ENCODE results near the gene SERPINB13.
"Not testable (repeated sequence)": the region's sequence is repeated elsewhere in the genome, so short reads cannot be mapped to it uniquely, and the experiment has no call there.

Gene SERPINB13

DNA sequence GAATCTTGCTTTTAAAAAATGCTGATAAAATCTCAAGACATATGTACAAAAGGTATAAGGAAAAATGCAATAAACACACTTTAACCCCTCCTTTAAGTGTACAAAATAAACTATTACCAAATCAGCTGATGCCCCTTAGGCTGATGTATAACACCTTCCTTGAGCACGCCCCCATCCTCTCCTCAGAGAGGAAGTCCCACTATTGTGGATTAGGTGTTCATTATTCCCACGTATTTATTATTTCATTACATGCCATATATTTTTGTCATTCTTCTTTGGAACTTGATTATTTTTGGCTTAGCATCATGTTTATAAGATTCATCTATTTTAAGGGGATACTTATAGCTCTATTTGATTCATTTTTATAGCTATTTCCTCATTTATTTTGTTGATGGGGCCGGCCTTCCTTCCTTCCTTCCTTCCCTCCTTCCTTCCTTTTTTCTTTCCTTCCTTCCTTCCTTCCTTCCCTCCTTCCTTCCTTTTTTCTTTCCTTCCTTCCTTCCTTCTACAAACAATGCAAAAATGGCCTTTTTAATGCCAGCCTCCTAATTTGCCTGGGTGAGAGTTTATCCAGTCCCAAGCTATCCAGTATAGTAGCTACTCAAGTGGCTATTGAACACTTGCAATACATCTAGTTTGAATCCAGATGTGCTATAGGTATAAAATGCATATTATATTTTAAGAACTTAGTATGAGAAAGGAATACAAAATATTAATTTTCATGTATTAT is 4.0 kb downstream of the SERPINB13 start:
- no peak for DNase-seq (ENCODE audit: low read depth in 2 of 2)

DNA sequence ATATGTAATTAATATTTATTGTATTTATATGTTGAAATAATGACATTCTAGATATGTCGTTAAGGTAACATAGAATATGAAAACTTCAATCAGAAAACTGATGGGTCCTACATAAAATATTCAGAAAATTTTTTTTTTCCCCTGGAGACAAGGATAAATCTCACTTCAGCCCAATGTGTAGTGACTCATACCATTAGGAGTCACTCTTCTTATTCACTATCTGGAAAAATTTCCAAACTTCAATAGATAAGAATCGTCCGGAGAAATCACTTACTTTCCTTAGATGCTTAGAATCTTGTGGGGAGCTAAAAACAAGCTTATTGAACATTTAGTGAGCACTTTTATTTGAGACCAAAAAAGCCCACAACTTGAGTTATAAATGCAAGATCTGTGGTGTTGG is 4.6 kb downstream of the SERPINB13 start:
- no peak for DNase-seq (ENCODE audit: low read depth in 2 of 2)

DNA sequence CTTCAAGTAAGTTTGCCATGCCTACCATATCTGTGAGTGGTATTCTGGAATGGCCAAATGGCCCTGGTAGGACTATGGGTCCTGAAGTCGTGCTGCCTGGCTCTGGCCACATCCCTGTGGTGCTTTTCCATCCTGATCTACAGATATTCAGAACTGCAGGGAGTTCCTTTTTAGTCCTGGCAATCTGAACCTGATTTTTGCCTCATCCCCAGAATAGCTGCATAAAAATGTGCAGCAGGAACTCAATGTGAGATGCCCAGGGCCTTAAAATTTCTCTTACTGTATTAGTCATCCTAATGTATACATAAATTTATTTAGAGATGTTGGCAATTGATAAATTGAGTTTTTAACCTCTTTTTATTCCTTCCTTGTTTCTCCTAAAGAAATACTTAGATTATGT is 5.3 kb downstream of the SERPINB13 start:
- DNase-seq (ENCODE audit: low read depth in 2 of 2): no peak

DNA sequence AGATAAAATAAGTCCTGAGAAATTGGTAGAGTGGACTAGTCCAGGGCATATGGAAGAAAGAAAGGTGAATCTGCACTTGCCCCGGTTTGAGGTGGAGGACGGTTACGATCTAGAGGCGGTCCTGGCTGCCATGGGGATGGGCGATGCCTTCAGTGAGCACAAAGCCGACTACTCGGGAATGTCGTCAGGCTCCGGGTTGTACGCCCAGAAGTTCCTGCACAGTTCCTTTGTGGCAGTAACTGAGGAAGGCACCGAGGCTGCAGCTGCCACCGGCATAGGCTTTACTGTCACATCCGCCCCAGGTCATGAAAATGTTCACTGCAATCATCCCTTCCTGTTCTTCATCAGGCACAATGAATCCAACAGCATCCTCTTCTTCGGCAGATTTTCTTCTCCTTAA is 9.8 kb downstream of the SERPINB13 start:
- no peak for DNase-seq (ENCODE audit: low read depth in 2 of 2)

DNA sequence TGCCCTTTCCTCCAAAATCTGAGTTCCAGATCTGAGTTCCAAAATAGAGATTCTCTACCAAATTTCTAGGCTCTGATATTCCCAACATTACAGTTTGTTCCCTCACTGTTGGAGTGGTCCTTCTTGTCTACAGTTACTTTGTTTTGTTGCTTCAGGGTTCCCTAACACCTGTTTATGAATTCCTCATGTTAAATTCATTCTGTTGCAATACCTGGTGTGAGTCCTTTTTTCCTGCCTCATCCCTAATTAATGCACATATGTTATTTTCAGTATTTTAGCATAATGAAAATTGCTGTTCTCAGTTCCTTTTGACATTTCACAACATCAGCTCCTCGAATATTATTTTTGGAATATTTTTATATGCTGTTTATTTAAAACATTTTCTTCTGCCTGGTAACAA is 16.2 kb downstream of the SERPINB13 start:
- no peak for DNase-seq (ENCODE audit: low read depth in 2 of 2)

DNA sequence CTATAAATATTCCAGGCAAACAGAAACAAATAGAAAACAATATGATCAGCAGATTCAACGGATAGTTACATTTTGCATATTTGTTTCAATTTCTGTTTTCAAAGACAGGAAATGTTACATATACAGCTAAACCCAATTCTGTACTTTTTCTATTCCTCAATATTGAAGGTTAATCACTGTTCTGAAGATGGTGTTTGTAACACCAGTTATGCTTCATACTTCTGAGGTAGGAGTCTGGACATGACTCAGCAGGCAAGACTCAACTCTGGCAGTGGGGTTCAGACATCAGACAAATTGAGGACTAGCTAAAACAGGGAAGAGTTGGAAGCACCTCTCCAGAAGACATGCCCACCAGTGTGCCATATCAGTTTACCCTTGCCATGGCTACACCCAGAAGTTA is 16.6 kb downstream of the SERPINB13 start:
- no peak for DNase-seq (ENCODE audit: low read depth in 2 of 2)

DNA sequence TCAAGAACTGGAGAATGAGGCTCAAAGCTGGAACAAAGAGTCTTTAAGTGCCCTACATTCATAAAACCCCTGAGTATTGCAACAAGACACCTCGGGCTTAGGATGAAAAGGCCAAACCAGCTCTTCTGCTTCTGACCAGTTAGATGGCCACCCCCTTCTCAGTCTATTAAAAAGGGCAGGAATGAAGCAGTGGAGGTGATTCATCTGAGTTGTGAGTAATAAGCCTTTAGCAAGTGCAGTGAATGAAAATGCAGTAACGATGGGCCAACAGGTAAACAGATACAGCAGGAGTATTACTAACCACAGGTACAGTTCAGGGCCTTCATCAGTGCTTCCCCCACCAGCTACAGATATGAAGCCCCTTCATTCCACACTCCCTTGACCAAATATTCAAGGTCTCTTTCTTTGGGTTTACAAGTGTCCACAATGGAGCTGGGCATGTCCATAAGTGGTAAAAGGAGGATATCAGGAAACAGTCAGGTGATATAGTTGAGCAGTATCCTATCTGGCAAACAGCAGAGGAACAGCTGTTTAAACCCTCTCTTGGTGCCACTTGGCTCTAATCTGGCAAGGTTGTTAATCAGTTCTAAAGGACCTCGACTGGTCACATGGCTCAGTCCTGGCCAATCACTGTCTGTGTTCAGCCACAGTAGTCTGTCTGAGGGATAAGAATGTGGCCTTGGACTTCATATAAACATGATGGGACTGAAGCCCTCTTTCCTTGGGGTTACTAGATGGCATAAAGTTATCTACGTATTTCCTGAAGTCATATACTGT is 17.8 kb downstream of the SERPINB13 start:
- DNase-seq (ENCODE audit: low read depth in 2 of 2): no peak

DNA sequence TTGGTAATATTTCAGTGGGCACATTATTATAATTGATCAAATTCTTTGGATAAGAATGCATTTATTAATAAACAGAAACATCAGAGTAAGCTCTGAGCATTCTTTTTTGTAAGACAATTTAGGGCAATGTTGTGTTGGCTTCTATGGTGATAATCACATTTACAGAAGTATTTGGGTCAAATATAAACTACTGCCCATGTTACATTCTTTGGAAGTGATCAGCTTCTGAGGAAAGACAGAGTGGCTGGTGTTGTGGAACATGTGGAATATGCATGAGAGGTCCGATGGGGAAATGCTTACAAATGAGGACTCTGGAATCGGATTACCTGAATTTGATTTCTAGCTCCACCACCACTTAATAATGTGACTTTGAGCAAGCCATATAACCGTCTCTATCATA is 19.4 kb downstream of the SERPINB13 start:
- no peak for DNase-seq (ENCODE audit: low read depth in 2 of 2)

DNA sequence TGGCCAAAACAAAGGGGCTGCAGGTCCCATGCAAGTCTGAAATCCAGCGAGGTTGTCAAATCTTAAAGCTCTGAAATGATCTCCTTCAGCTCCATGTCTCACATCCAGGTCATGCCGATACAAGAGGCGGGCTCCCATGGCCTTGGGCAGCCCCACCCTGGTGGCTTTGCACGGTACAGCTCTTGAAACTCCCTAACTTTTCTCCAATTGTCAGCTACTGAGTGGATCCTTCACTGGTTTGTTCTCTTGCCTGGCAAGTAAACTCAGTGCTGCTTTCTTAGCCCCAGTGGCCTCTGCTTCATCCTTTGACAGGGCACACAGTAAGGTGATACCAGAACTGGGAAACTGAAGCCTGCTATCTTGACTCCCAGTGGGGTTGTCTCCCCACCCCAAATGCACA is 26.3 kb downstream of the SERPINB13 start:
- DNase-seq (ENCODE audit: low read depth in 2 of 2): no peak

DNA sequence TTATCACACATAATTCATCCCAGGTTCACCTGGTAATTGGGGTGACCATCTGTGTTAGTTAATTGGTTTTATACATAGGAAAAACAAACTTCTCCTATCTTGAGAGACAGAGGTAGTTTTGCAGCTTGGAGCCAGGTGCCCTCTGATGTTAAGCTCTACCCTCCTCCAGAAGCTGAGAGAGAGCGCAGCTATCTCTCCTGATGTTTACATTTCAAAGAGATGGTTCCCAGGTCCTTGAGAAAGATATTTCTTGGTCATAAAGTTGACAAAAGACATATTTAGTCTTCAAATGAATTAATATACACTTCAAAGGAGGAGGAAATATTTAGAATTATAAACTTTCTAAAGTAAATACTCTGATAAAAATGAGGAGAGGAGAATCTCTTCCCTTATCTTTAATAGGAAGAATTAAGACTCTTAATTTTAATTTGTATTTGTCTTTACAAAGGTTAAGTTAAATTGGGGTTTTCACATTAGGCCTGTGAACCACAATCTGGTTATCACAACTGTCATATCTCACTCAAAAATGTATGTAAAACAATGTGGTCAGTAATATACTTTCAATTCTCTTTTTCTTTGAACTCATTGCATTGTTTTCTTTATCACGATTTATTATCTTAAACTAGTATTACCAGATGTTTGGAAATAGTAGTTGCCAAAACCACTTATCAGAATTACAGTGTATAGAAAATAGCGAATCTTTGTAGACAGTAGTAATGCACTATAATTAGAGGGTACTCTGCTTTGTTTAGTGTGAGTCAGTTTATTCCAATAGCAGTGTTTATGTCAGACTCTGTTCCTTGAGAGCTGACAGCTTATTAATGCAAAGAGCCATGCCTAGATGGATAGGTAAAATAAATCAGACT is 30.1 kb downstream of the SERPINB13 start:
- no peak for DNase-seq (ENCODE audit: low read depth in 2 of 2)

DNA sequence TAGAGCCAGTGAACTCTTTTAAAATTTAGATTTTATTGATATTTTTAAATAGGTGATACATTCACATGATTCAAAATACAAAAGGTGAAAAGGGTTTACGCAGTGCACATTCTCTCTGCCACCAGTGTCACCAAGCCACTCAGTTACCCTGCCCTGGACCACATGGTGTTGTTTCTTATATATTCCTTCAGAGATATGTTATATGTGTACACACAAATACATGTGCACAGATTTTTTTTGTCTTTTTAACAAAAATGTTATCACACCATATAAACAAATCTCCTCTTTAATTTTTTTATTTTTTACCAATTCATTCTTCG is 30.7 kb downstream of the SERPINB13 start:
- DNase-seq (ENCODE audit: low read depth in 2 of 2): no peak

DNA sequence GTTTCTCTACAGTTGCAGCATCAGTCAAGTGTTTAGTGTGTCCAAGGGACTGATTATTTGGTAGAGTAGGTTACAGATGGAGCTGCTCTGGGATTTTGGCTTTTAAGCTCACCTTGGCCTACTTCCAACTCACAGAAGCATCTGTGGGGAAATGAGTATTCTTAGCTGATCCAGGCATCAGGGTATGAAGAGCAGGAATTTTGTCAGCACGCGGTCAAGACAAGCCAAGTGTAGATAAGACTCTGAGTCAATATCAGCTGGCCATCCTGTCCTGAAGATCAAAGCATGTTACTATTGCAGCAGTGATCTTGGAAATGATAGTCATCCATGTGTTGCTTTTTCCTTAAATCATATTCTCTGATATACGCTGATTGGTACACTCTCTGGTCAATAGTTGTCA is 32.5 kb downstream of the SERPINB13 start:
- no peak for DNase-seq (ENCODE audit: low read depth in 2 of 2)

DNA sequence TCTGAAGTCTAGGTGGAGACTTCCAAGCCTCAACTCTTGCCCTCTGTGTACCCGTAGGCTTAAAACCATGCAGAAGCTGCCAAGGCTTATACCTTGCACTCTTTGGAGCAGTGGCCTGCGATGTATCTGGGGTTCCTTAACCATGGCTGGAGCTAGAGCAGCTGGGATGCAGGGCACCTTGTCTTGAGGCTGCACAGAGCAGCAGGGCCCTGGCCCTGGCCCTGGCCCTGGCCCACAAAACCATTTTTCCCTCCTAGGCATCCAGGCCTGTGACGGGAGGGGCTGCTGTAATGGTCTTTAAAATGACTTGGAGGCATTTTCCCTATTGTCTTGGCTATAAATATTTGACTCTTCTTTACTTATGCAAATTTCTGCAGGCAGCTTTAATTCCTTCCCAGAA is 37.7 kb downstream of the SERPINB13 start:
- DNase-seq (ENCODE audit: low read depth in 2 of 2): no peak

DNA sequence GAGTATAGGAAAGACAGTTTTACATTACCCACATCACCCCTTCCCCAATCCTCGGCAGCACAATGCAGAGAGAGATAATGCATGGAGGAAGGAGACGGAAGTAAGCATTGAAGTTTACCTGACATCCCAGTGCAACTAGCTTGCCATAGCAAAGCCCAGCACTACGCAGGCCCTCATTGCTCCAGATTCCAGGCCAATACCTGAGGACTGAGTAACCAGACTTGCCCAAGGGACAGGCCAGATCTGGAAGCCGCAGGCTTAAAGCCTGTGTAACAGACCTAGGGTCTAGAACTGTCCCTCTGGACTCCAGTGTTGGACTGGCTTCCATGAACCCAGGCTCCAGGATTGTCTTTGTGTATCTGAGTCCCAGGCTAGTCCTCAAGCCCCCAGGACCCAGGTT is 39.3 kb downstream of the SERPINB13 start:
- no peak for DNase-seq (ENCODE audit: low read depth in 2 of 2)

DNA sequence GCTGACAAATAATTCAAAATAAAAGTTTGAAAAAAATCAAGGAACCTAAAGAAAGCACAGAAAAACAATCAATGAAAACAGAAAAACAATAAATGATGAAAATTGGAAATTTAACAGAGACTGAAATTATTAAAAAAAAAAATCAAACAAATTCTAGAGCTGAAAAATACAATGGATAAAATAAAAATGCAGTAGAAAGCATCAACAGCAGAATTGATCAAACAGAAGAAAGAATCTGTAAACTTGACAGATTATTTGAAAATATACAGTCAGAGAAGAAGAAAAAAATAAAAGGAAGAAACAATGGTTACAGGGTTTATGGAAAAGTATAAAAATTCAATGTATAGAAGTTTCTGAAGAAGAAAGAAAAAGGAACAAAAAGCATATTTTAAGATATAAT is 40.7 kb downstream of the SERPINB13 start:
- no peak for DNase-seq (ENCODE audit: low read depth in 2 of 2)

DNA sequence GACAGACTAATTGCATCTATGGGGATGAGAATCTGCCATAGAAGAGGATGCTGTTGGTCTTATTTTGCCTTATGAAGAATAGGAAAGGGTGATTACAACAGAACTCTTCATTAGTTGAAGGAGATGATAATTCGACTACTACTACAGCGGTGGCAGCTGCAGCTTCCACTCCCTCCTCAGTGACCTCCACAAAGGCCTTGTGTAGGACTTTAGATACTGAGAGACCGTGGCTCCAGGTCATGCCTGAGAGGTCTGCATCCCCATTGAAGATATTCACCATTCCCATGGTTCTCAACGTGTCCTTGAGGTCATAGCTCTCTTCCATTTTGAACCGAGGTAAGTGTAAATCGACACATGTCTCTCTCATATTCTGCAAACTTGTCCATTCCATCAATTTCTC is 50.6 kb downstream of the SERPINB13 start:
- no peak for DNase-seq (ENCODE audit: low read depth in 2 of 2)

DNA sequence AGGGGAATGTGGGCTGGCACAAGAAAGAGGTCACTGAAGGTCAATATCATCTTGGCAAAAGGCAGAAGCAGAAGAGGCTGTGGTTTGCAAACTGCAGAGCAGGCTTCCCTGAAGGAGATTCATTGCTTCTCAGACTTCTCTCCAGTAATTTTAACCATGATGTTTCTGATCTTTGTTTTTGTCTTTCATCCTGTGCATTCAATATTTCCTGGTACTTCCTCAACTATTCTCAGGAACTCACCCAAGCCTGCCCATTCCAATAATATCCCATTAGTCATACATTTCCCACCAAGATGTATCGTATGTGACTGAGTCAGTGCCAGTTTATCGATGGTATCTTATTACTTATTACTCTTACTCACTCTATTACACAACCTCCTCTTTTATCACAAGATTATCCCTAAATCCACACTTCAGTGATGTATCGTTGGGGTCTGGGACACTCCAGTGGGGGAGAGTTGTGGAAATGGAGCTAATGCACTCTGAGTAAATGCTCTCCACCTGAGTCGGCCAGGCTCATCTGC is 54.1 kb downstream of the SERPINB13 start:
- DNase-seq (ENCODE audit: low read depth in 2 of 2): not testable (repeated sequence)

DNA sequence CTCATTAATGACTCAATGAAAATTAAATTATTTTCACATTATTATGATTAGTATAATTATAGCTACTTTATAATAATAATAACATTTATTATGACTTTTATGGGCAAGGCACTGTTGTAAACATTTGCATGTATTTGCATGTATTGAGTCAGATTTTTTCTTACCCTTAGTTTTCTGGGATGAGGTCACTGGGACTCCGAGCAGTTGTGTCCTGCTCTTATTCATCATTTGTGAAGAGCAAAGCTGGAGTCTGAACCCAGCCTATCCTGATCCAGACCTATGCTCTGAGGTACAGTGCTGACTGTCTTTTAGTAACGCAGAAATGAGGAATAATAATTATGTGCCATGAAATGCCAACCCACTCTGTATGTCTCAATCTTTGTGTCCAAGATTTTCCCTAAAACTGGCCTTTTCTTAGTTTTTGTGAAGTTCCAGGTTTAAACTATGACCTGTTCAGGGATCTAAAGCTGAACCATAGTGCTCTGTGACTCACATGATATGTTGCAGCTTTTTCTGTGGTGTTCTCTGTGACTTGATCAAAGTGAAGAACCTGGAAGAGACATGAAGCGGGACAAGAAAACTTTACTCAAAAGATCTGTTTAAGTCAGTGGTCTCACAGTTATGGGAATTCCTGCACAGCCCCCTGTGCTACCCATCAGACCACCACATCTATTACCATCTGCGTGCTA is 55.7 kb downstream of the SERPINB13 start:
- not testable (repeated sequence) for DNase-seq (ENCODE audit: low read depth in 2 of 2)

DNA sequence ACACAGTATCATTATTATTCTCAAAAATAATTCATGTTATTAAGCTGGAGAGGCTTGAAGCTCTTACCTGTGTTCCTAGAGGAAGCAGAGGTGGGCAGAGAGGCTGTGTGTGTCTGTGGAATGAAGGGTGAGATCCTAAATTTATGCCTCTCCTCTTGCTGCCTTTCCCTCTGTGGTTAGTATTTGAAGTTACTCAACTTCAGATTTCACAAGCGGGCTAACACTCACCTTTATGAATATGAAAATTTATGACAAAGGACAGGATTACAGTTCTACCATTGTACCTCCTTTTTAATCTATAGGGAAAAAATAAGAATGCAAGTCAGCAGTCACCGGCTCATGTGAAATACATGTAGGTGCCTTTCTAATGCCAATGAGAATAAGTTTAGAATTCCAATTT is 57.0 kb downstream of the SERPINB13 start, which contains the start of gene SERPINB4:
TSS of gene SERPINB4 (minus strand) at position 115 of the 400 bp plus-strand sequence. CDS start 679 bp downstream, outside the sequence.
- DNase-seq (ENCODE audit: low read depth in 2 of 2): not testable (repeated sequence)

DNA sequence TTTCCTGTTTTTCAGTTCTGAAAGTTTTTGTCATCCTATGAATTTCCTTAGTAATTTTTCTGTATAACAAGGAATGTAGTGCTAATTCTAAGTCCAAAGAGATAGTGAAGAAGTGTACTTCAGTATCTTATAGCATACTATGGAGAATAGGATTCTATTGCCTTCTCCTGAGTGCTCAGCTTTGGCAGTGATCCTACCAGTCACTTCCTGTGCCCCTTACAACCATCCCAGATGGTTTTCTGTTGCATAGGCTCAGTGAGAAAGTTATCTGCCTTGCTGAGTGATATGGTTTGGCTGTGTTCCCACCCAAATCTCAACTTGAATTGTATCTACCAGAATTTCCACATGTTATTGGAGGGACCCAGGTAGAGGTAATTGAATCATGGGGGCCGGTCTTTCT is 57.6 kb downstream of the SERPINB13 start:
- DNase-seq (ENCODE audit: low read depth in 2 of 2): not testable (repeated sequence)

DNA sequence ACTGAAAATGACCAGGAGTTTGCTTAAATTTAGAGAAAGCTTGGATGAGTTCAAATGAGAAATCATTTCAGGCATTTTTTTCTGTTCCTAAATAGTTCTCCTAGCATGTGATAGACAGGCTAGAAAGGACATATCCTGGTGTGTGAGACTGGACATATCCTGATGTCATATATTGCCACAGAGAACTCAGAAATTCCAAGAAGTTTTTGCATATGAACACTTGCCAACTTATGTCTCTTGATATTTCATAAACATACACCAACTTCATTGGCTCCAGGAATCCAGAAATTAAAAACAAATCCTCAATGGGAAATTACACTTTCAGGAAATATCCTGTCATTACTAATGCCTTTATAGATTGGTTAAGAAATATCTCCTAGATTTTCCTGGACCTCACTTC is 59.8 kb downstream of the SERPINB13 start:
- no peak for DNase-seq (ENCODE audit: low read depth in 2 of 2)

DNA sequence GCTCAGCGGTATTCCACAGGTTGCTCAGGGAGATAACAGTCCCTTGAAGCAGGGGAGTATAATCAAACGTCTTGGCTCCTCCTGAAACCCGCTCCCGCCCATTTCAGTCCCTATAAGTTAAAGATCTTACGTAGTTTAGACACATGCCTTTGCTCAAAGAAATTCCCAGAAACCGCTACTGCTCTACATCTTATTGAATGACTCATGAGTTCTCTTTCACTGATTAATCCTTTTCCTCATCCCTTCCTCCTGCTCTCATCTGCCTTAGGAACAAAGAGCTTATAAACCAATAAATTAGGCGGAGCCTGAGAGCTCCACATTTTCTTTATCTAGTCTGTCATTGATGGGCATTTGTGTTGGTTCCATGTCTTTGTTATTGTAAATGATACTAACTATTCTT is 61.1 kb downstream of the SERPINB13 start:
- no peak for DNase-seq (ENCODE audit: low read depth in 2 of 2)
